Endometrial microvascular endothelial cells (primary cell): Measurements from ENCODE around the gene LIX1L. TPM values are rescaled to one million over a fixed set of nuclear protein-coding genes. Genes with fewer than 3 reads are reported as not detected.

Source experiments
- in situ Hi-C: cut with HindIII; loops from 2 replicates; pipeline ENCODE4 v1.10.0; 2017; ENCODE audit warnings: low sequenced_read_pairs, low pct_unique_long_range_greater_than_20kb; ENCODE audit errors: inconsistent ontology term
- total RNA-seq: library from RNA; depleted of rRNA; stranded (reverse); fragments of >200 nt; gene quantifications from one replicate; pipeline ENCODE4 v1.2.3, GENCODE V29; 2015; ENCODE audit errors: inconsistent ontology term

The LIX1L gene
- total RNA-seq, 1 donor from 2014 or later, result 46.2 TPM

- in situ Hi-C loops, result no loop called here
Measured at GRCh38 chr1:145986551-145986950, 28.7 kb upstream of the LIX1L start.

- in situ Hi-C loops, result no loop called here
Measured at GRCh38 chr1:145985502-145986439, 28.0 kb upstream of the LIX1L start.

- in situ Hi-C loops, result no loop called here
Measured at GRCh38 chr1:145985129-145985501, 27.3 kb upstream of the LIX1L start.

GRCh38 chr1:145983960-145984830 lies 26.4 kb upstream of the LIX1L start:
- in situ Hi-C loops, result no loop called here

- in situ Hi-C loops, result no loop called here
Measured at GRCh38 chr1:145983206-145983675, 25.4 kb upstream of the LIX1L start.

GRCh38 chr1:145982010-145982723 lies 24.4 kb upstream of the LIX1L start:
- in situ Hi-C loops, result no loop called here

DNA sequence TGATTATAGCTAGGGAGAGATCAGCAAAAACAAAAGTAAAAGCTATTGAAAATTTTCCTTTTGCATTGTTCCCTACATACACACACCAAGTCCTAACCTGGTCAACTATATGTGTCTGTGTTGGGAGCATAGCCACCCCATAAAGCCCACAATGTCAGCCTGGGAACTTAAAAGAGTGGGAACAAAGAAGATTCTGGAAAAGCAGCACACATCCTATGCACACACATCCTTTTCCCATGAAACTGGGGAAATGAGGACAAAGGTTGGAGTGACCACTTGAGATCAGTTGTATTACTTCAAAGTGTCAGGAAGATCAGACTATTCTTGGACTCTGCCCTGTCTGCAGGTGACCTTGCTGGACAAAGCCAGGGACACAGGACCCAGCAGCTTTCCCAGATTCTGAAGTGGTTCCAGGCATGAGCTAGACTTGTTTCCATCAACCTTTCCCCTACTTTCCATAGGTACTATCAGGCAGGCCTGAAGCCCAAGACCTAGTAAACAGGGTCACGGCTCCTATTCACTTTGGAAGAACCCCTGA lies 22.7 kb upstream of the LIX1L start:
- in situ Hi-C loops, result no loop called here

GRCh38 chr1:145979746-145980456 lies 22.1 kb upstream of the LIX1L start:
- in situ Hi-C loops, result no loop called here

GRCh38 chr1:145978854-145979745 lies 21.3 kb upstream of the LIX1L start:
- in situ Hi-C loops, result no loop called here

- in situ Hi-C loops, result no loop called here
Measured at GRCh38 chr1:145978471-145978853, 20.6 kb upstream of the LIX1L start.

GRCh38 chr1:145977486-145978470 lies 20.0 kb upstream of the LIX1L start:
- in situ Hi-C loops, result no loop called here

DNA sequence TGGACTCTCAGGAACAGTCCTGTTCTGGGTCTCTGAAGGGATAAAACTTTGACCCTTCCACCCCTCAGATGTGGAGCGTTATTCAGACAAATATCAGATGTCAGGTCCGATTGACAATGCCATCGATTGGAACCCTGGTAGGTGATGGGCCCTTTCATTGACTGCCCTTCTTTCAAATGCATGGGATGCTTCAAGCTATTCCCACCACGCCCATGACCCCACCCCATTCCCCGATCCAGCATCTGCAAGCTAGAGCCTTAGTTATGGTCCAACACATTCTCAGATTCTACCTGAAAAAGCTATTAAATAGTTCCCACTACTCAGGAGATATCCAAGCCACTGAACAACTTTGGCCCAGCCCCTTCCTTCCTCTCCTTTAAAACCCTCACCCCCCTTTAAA lies 19.2 kb upstream of the LIX1L start:
- in situ Hi-C loops, result no loop called here

DNA sequence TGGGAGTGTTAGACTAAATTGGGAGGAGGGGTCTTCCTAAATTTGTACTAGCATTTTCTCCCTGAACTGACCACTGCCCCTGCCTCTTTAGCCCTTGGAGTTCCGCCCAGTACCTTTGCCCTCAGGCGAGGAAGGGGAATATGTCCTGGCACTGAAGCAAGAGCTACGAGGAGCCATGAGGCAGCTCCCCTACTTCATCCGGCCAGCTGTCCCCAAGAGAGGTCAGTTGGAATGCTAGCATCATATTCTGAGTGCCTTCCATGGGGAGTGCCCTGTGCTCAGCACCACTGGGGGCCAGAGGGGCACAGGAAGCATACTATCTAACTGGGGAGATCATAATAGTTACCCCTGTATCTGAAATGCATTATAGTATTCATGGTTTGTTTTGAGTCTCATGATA lies 17.4 kb upstream of the LIX1L start:
- in situ Hi-C loops, result no loop called here

DNA sequence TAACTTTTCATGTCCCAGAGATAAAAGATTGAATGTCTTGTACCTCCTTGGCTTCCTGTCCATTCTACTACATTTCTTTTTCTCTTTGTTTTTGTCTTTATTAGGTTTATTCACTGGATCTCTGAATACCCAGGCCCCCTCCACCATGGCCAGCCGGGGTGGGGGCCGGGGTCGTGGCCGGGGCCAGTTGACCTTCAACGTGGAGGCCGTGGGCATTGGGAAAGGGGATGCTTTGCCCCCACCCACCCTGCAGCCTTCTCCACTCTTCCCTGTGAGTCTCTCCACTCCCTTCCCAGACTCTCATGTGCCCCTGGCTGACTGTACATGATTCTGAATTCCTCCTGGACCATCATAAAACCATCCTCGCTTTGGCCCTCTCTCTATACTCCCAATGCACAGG lies 16.9 kb upstream of the LIX1L start:
- in situ Hi-C loops, result no loop called here

GRCh38 chr1:145972580-145972979 lies 14.8 kb upstream of the LIX1L start:
- in situ Hi-C loops, result no loop called here

DNA sequence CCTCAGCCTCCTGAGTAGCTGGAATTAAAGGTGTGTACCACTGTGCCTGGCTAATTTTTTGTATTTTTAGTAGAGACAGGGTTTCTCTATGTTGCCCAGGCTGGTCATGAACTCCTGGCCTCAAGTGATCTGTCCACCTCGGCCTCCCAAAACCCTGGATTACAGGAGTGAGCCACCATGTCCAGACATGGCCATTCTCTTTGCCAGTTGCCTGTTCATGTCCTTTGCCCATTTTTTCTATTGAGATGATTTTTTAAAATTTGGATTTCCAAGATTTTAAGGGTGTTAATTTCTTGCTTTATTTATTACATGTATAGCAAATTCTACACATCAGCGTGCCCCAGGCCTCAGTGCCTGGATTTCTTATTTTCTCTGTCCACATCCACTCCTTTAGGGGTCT lies 9.5 kb upstream of the LIX1L start:
- in situ Hi-C loops, result loop anchor here (10.0 kb wide), 1 partner anchor 52 kb away; the partner anchor contains the start of genes ITGA10 and PEX11B
